ENCODE data around the gene ANKLE1.

- no peak for TF ChIP-seq CTCF (IDR thresholded peaks at IDR 0.05; ENCODE audit: low read length)
- TF ChIP-seq EZH2 (IDR thresholded peaks at IDR 0.05; ENCODE audit: borderline replicate concordance, low read length): no peak
These were observed 44.9 kb downstream of the ANKLE1 start for GRCh38 chr19:17326595-17326966.

Data from OCI-LY1 (cell line).